Measurements from ENCODE around the gene LILRA1.
"Not testable (repeated sequence)": the region's sequence is repeated elsewhere in the genome, so short reads cannot be mapped to it uniquely, and the experiment has no call there.

The LILRA1 gene

DNA sequence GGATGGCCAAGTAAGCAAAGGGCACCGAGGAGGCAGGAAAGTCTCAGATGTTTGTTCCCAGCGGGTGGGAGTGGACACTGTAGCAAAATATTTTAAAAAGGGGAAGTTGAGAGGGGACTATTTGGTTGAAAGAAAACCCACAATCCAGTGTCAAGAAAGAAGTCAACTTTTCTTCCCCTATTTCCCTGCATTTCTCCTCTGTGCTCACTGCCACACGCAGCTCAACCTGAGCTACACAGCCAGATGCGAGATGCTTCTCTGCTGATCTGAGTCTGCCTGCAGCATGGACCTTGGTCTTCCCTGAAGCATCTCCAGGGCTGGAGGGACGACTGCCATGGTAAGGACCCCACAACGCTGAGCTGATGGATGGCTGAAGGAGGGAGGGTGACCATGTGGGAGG lies at the start of gene LILRA1:
Gene LILRA1, plus strand, starts transcription at position 188 of the 400 bp plus-strand sequence. CDS start 613 bp downstream, outside the sequence.
- in situ Hi-C loops (cut with MboI; ENCODE audit: low sequenced_read_pairs) = not testable (repeated sequence)

GRCh38 chr19:54548806-54549205 lies 44.6 kb upstream of the LILRA1 start:
- in situ Hi-C loops (cut with MboI; ENCODE audit: low sequenced_read_pairs) = no loop called here

DNA sequence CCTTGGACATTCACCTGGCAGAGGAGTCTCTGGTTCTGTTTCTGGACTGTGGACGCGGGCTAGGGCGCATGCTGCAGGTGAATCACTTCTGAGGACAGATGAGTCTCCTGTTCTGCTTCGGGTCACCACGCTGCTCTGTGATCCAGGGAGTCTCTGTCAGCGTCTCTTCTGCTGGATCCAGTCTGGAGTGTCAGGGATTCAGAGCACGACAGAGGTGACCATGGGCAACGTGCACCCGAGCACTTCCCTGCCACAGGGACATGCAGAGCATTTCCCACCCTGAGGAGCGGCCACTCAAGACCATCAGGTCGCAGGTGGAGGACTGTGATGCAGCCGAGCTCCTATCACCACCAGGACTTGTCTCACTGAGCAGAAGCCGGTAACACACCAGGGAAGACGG lies 44.2 kb upstream of the LILRA1 start:
- in situ Hi-C loops (cut with MboI; ENCODE audit: low sequenced_read_pairs) = no loop called here

DNA sequence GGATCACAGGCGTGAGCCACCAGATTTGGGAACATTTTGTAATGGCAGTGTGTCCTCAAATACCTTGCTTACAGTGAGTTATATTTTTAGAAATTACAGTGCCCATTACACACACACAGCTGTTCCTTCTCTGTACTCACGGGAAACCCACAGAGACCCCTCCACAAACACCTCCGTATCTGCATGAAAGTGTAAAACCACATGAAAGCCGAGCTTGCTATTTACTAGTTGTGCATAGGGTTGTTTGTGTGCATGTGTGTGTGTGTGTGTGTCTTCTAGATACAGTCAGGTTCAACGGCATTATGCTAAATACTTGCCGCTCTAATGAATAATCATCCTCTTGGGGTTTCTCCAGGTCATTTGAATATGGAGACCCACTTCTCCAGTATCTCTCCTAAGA lies 42.1 kb upstream of the LILRA1 start:
- in situ Hi-C loops (cut with MboI; ENCODE audit: low sequenced_read_pairs) = no loop called here

- in situ Hi-C loops (cut with MboI; ENCODE audit: low sequenced_read_pairs) = no loop called here
Observed at GRCh38 chr19:54551950-54552912, 41.2 kb upstream of the LILRA1 start.

- in situ Hi-C loops (cut with MboI; ENCODE audit: low sequenced_read_pairs) = no loop called here
Observed at GRCh38 chr19:54552913-54553310, 40.5 kb upstream of the LILRA1 start.

GRCh38 chr19:54554006-54554405 lies 39.4 kb upstream of the LILRA1 start:
- in situ Hi-C loops (cut with MboI; ENCODE audit: low sequenced_read_pairs) = no loop called here

- in situ Hi-C loops (cut with MboI; ENCODE audit: low sequenced_read_pairs) = no loop called here
Observed at GRCh38 chr19:54554896-54555295, 38.5 kb upstream of the LILRA1 start.

DNA sequence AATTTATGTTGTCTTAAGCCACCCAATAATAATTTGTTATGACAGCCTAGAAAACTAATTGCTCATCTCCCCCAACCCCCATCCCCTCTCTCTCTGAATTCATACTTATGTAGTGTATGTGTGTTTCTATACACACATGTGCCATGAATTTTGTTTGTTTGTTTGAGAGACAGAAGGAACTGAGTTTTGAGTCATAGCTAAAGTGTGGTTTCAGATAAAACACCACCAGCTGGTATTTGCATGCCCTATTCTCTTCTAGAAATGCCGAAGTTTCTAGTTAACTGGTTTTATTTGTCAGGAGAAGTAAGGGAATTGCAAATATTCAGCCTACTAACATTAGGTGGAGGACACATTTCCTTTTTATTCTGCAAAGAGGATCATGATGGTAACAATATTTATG lies 37.2 kb upstream of the LILRA1 start:
- in situ Hi-C loops (cut with MboI; ENCODE audit: low sequenced_read_pairs) = no loop called here

DNA sequence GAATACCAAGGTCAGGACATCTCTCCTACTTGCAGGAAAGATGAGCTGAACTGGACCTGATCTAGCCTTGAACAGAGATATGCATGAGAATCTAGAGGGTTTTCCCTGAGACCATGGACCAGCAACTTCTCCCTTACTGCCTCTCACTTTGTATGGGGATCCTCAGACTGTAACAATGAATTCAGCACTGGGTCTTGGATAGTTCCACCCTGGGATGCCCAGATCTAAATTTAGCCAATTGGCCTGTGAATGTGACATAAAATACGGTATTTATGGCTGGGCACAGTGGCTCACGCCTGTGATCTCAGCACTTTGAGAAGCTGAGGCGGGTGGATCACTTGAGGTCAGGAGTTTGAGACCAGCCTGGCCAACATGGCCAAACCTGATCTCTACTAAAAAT lies 35.1 kb upstream of the LILRA1 start:
- in situ Hi-C loops (cut with MboI; ENCODE audit: low sequenced_read_pairs) = no loop called here

DNA sequence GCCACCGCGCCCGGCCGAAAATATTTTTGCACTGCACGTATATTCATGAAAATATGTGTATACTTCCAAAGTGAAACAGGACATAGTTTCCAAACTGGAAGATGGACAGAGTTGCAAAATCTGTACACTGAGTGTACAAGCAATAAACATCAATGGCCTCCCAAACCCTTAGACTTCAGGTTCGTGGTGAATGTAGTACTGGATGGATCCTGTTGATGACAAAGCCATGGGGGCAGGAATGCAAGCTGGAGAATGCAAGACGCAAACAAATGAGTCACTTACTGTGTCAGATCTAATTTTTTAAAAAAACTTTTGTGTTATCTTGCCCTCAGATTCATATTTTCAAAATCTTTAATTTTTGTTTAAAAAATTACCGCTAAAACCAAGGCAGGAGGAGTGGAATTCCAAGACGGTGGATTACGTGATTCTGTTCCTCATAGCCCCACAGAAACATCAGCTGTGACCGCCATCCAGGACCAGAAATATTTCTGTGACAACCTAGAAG lies 32.5 kb upstream of the LILRA1 start:
- in situ Hi-C loops (cut with MboI; ENCODE audit: low sequenced_read_pairs) = no loop called here

DNA sequence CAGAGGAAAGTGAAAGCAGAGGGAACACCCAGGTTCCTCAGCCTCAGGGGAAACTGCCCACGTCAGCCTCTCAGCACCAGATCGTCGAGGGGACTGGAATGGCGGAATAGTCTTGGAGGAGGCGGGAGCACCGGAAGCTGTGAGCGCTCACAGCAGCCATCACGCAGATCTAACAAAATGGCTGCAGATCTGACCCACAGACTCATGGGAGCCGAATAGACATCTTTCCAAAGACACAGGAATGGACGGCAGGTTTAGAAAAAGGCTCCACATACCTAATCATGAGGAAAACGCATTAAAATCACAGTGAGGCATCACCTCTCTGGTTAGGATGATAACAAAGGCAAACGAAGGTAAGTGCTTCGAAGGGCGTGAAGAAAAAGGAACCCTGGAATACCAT lies 31.6 kb upstream of the LILRA1 start:
- in situ Hi-C loops (cut with MboI; ENCODE audit: low sequenced_read_pairs) = no loop called here

- in situ Hi-C loops (cut with MboI; ENCODE audit: low sequenced_read_pairs) = not testable (repeated sequence)
Observed at GRCh38 chr19:54563206-54563605, 30.2 kb upstream of the LILRA1 start.

DNA sequence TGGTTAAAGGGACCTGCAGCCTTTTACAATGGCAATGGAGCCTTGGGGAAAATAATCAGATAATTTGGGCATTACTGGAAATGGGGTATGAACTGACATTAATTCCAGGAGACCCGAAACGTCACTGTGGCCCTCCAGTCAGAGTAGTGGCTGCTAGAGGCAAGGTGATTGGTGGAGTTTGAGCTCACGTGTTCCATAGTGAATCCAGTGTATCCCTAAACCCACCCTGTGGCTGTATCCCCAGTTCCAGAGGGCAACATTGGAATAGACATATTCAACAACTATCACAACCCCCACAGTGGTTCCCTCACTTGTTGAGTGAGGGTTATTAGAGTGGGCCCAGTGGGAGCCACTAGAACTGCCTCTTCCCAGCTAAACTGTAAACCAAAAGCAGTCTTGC lies 23.1 kb upstream of the LILRA1 start:
- in situ Hi-C loops (cut with MboI; ENCODE audit: low sequenced_read_pairs) = no loop called here

- in situ Hi-C loops (cut with MboI; ENCODE audit: low sequenced_read_pairs) = not testable (repeated sequence)
Observed at GRCh38 chr19:54571715-54572615, 21.5 kb upstream of the LILRA1 start.

DNA sequence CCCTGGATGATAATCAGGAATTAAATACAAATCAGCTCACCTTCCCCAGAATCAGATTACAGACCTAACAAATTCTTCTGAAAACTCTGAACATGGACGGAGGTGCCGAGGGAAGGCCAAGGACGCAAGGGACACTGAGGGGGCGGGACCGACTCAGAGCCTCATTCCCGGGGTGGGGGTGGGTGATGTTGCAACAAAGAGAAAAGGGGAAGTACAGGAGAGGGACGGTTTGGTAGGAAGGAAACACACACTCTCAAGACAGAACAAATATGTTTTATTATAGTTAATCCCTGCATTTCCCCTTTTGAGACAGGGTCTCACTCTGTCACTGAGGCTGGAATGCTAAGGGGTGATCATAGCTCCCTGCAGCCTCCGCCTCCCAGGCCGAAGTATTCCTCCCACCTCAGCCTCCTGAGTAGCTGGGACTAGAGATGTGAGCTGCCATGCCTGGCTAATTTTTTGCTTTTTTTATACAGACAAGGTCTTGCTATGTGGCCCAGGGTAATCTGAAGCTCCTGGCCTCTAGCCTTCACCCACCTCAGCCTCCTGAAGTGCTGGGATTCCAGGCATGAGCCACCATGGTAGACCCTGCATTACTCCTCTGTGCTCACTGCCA lies 20.6 kb upstream of the LILRA1 start:
- in situ Hi-C loops (cut with MboI; ENCODE audit: low sequenced_read_pairs) = no loop called here

GRCh38 chr19:54573330-54573872 lies 20.0 kb upstream of the LILRA1 start, which contains the start of gene LILRA2:
Gene LILRA2 (plus strand): TSS chr19:54573790. CDS start chr19:54573879, 89 bp downstream.
- in situ Hi-C loops (cut with MboI; ENCODE audit: low sequenced_read_pairs) = no loop called here

DNA sequence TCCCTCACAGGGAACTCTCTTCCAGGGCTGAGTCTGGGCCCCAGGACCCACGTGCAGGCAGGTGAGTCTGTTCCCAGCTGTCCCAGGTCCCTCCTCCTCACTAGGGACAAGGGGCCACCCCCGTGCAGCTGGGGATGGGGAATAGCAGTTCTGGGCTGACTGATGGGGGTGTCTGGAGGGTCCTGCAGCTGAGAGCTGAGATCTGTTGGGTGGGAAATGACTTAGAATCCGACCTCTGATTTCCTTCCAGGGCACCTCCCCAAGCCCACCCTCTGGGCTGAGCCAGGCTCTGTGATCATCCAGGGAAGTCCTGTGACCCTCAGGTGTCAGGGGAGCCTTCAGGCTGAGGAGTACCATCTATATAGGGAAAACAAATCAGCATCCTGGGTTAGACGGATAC lies 19.4 kb upstream of the LILRA1 start:
- in situ Hi-C loops (cut with MboI; ENCODE audit: low sequenced_read_pairs) = no loop called here

- in situ Hi-C loops (cut with MboI; ENCODE audit: low sequenced_read_pairs) = loop anchor here (5.0 kb wide), 1 partner anchor 277 kb away; no protein-coding TSS in a partner anchor
Observed at GRCh38 chr19:54574527-54575056, 18.8 kb upstream of the LILRA1 start.

GRCh38 chr19:54575205-54575604 lies 18.2 kb upstream of the LILRA1 start:
- in situ Hi-C loops (cut with MboI; ENCODE audit: low sequenced_read_pairs) = loop anchor here (5.0 kb wide), 1 partner anchor 278 kb away; no protein-coding TSS in a partner anchor
